ENCODE results near the gene KIF18B.

Gene KIF18B

DNA sequence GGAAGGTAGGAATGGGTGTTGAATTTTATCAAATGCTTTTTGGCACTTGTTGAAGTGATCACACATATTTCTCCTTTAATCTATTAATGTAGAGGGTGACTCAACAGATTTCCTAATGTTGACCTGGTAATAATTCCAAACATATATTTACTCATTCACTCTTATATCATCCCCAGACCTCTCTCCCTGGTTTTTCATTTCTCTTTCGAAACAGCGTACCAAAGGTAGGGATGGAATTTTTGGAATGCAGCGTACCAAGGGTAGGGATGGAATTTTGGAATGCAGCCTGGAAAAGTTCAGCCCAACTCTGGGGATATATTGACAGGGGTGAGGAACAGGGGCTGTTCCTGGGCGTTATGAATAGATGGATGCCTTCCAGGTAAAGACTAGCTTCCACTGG lies 7.3 kb downstream of the KIF18B start:
- DNase-seq (ENCODE audit: low read depth in 1 of 2, low spot score in 1 of 2): no peak

- DNase-seq (ENCODE audit: low read depth in 1 of 2, low spot score in 1 of 2): no peak
Measured at GRCh38 chr17:44935116-44935515, 12.5 kb downstream of the KIF18B start.

DNA sequence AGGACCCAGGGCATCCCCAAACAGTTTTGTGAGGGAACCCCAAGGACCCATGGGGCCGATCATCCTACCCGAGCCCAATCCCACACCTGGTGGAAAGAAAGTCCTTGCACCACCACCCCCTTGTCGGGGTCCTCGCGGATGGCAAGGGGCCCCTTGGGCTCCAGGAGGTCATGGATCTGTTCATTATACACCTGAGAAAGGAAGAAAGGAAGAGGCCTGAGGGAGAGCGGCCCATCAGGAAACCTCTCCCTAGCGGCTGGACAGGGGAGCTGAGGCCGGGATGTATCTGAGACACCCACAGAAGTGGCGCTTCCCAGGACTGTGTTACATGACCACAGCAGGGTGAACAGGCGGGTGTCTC lies 12.8 kb downstream of the KIF18B start:
- no peak for DNase-seq (ENCODE audit: low read depth in 1 of 2, low spot score in 1 of 2)

DNA sequence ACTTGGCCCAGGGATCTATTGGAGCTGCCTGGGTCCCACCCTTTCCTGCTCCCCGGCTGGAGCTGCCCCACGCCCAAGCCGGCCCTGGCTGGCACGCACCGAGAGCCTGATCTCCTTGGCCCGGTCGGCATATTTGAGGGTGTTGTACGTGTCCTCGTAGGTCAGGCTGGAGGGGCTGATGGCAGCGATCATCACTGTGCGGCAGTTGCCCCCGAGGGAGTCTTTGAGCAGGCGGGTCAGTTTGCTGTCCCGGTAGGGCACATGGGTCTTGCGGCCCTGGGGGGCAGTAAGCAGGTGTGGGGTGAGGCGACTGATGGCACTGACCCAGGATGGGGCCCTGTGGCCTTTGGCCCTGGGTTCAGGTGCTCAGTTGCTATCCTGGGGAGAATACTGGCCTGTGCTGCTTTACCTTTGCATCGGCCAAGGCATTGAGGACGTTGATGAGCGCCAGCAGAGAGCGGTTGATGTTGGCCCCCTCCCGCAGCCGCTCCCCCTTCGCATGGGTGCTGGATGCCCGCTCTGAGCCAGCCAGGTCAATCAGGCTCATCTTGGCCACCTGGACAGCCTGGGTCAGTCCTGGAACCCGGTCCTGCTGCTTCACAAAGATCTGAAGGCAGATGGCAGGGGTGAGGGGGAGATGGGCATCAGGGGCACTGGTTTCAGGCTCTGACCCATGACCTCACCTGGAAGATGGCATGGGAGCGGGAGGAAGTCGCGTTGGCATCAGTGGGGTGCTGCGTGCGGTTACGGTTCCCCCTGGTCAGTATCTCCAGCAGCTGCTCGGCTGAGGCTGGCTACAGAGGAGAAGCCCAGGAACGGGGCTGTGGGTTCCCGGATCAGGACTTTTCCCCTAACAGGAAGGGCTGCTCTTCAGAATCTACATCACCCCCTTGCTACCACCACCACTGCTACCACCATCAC lies 13.5 kb downstream of the KIF18B start:
- DNase-seq (ENCODE audit: low read depth in 1 of 2, low spot score in 1 of 2): no peak

DNA sequence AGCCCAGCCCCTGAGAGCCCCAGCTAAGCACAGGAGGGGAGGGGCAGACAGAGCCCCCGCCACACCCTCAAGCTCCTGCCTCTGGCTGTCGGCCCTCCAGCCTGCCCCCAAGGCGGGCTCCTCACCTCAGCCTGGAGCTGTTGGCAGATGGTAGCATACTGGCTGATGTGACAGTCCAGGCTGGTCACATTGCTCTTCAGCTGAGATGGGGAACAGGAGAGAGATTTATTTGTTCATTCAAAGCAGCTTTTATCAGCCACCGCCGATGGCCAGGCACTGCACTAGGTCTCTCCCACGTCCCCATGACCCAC lies 14.8 kb downstream of the KIF18B start:
- no peak for DNase-seq (ENCODE audit: low read depth in 1 of 2, low spot score in 1 of 2)

- DNase-seq (ENCODE audit: low read depth in 1 of 2, low spot score in 1 of 2): no peak
Measured at GRCh38 chr17:44932096-44932786, 15.3 kb downstream of the KIF18B start.

- no peak for DNase-seq (ENCODE audit: low read depth in 1 of 2, low spot score in 1 of 2)
Measured at GRCh38 chr17:44931376-44931775, 16.2 kb downstream of the KIF18B start.

DNA sequence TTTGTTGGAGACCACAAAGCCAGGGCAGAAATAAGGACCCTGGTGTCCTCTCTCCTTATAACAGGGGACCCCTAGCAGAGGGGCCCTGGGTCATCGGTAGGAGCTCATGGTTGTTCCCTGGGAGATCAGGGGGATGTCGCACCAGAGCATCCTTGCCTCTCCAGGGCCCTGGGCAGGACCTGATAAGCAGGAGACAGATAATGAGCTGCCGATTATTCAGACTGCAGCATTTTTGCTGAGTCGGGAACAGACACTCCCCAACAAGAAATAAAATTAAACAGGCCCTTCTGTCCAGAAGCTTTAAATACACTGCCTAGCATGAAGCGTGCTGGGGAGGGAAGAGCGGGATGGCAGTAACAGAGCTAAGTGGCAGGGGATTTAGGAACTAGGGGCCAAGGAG lies 16.9 kb downstream of the KIF18B start:
- DNase-seq (ENCODE audit: low read depth in 1 of 2, low spot score in 1 of 2): no peak

- DNase-seq (ENCODE audit: low read depth in 1 of 2, low spot score in 1 of 2): no peak
Measured at GRCh38 chr17:44928950-44929720, 18.4 kb downstream of the KIF18B start.

GRCh38 chr17:44928136-44928535 lies 19.4 kb downstream of the KIF18B start:
- DNase-seq (ENCODE audit: low read depth in 1 of 2, low spot score in 1 of 2): no peak

GRCh38 chr17:44927696-44928095 lies 19.9 kb downstream of the KIF18B start:
- no peak for DNase-seq (ENCODE audit: low read depth in 1 of 2, low spot score in 1 of 2)

- no peak for DNase-seq (ENCODE audit: low read depth in 1 of 2, low spot score in 1 of 2)
Measured at GRCh38 chr17:44926821-44927525, 20.6 kb downstream of the KIF18B start.

- DNase-seq (ENCODE audit: low read depth in 1 of 2, low spot score in 1 of 2): no peak
Measured at GRCh38 chr17:44925731-44926697, 21.6 kb downstream of the KIF18B start.

- no peak for DNase-seq (ENCODE audit: low read depth in 1 of 2, low spot score in 1 of 2)
Measured at GRCh38 chr17:44924107-44924544, 23.4 kb downstream of the KIF18B start.

- no peak for DNase-seq (ENCODE audit: low read depth in 1 of 2, low spot score in 1 of 2)
Measured at GRCh38 chr17:44922746-44923470, 24.7 kb downstream of the KIF18B start.

GRCh38 chr17:44922136-44922535 lies 25.4 kb downstream of the KIF18B start:
- DNase-seq (ENCODE audit: low read depth in 1 of 2, low spot score in 1 of 2): no peak

GRCh38 chr17:44921122-44921882 lies 26.3 kb downstream of the KIF18B start:
- DNase-seq (ENCODE audit: low read depth in 1 of 2, low spot score in 1 of 2): no peak

- no peak for DNase-seq (ENCODE audit: low read depth in 1 of 2, low spot score in 1 of 2)
Measured at GRCh38 chr17:44920565-44920940, 27.0 kb downstream of the KIF18B start.
